Neural cell (in vitro differentiated cells): ENCODE results near the gene PPP1R12B. TPM values are rescaled to one million over a fixed set of nuclear protein-coding genes. Genes with fewer than 3 reads are reported as not detected.

Experiments
- H2AFZ ChIP-seq: fragments of 200-600, 300-800 bp; sonication (generic), shearing (Covaris generic); 2 replicates; pipeline ENCODE4 v1.6.0; 2014; ENCODE audit warnings: low read depth, mild to moderate bottlenecking, antibody characterized with exemption, low read length, moderate library complexity
- H3F3A ChIP-seq: fragments of 200-600 bp; shearing (Covaris generic); 2 replicates; pipeline ENCODE4 v1.6.1; 2016; ENCODE audit warnings: mild to moderate bottlenecking, moderate library complexity, mixed read lengths, antibody characterized with exemption, low read length; ENCODE audit not compliant: insufficient read depth, poor library complexity, severe bottlenecking
- H3K27ac ChIP-seq: fragments of 200-600, 300-800 bp; sonication (generic), shearing (Covaris generic); 2 replicates; pipeline ENCODE4 v1.5.1; 2014; ENCODE audit warnings: mild to moderate bottlenecking, low read length, moderate library complexity
- H3K27me3 ChIP-seq: fragments of 300-800, 200-600 bp; sonication (generic), shearing (Covaris generic); 2 replicates; pipeline ENCODE4 v1.6.0; 2014; ENCODE audit warnings: mild to moderate bottlenecking, low read depth, low read length, moderate library complexity; ENCODE audit not compliant: insufficient read depth
- H3K36me3 ChIP-seq: fragments of 300-800, 200-600 bp; sonication (generic), shearing (Covaris generic); 2 replicates; pipeline ENCODE4 v1.5.1; 2014; ENCODE audit warnings: mild to moderate bottlenecking, antibody characterized with exemption, low read length, moderate library complexity; ENCODE audit not compliant: insufficient read depth
- H3K4me2 ChIP-seq: fragments of 300-800, 200-600 bp; sonication (generic), shearing (Covaris generic); 2 replicates; pipeline ENCODE4 v1.6.0; 2014; ENCODE audit warnings: mild to moderate bottlenecking, low read length
- H3K4me3 ChIP-seq: fragments of 300-800, 200-600 bp; sonication (generic), shearing (Covaris generic); 2 replicates; pipeline ENCODE4 v1.5.1; 2014; ENCODE audit warnings: mild to moderate bottlenecking, low read length, moderate library complexity
- H3K79me2 ChIP-seq: fragments of 200-600 bp; shearing (Covaris generic); replicated peaks from 2 replicates; pipeline ENCODE4 v1.6.0; 2014; ENCODE audit warnings: mild to moderate bottlenecking, low read length, moderate library complexity; ENCODE audit not compliant: insufficient read depth
- H3K9ac ChIP-seq: fragments of 300-800, 200-600 bp; sonication (generic), shearing (Covaris generic); 2 replicates; pipeline ENCODE4 v1.6.1; 2016; ENCODE audit warnings: mild to moderate bottlenecking, low read length, mixed read lengths
- H3K9me2 ChIP-seq: fragments of 200-600 bp; shearing (Covaris generic); 2 replicates; pipeline ENCODE4 v1.6.1; 2016; ENCODE audit warnings: mild to moderate bottlenecking, low read length, mixed read lengths; ENCODE audit not compliant: insufficient read depth
- H3K9me3 ChIP-seq: fragments of 200-600, 300-800 bp; sonication (generic), shearing (Covaris generic); 2 replicates; pipeline ENCODE4 v1.6.1; 2016; ENCODE audit warnings: mild to moderate bottlenecking, mixed run types, low read length, moderate library complexity, mixed read lengths
- H4K20me1 ChIP-seq: fragments of 200-600 bp; shearing (Covaris generic); 2 replicates; pipeline ENCODE4 v1.6.1; 2016; ENCODE audit warnings: mild to moderate bottlenecking, mixed run types; ENCODE audit not compliant: insufficient read depth
- EP300 ChIP-seq: fragments of 450-650 bp; conservative IDR thresholded peaks from 2 replicates; pipeline ENCODE4 v1.6.1; 2014; ENCODE audit warnings: antibody characterized with exemption, mild to moderate bottlenecking, moderate library complexity; ENCODE audit not compliant: poor library complexity, severe bottlenecking
- EZH2 ChIP-seq: fragments of 200-600, 300-800 bp; shearing (Covaris generic), sonication (generic); IDR thresholded peaks from 2 replicates; pipeline ENCODE4 v1.6.1; 2014; ENCODE audit warnings: antibody characterized with exemption, low read length, borderline replicate concordance, mild to moderate bottlenecking; ENCODE audit not compliant: insufficient read depth, poor library complexity, severe bottlenecking
- MXI1 ChIP-seq: fragments of 450-650 bp; conservative IDR thresholded peaks from 2 replicates; pipeline ENCODE4 v1.6.1; 2014; ENCODE audit warnings: antibody characterized with exemption, mild to moderate bottlenecking; ENCODE audit not compliant: poor library complexity, severe bottlenecking
- RAD21 ChIP-seq: fragments of 450-650 bp; conservative IDR thresholded peaks from 2 replicates; pipeline ENCODE4 v1.6.1; 2014; ENCODE audit warnings: antibody characterized with exemption, mild to moderate bottlenecking, moderate library complexity
- SMC3 ChIP-seq: fragments of 450-650 bp; conservative IDR thresholded peaks from 2 replicates; pipeline ENCODE4 v1.6.1; 2014; ENCODE audit warnings: antibody characterized with exemption, mild to moderate bottlenecking, moderate library complexity; ENCODE audit not compliant: poor library complexity
- TAF1 ChIP-seq: IDR thresholded peaks from 2 replicates; pipeline ENCODE4 v1.6.1; 2012; ENCODE audit warnings: low read depth
- polyA plus RNA-seq: library from polyadenylated mRNA; depleted of rRNA; stranded (reverse); fragments of >200 nt; gene quantifications from 2 replicates; pipeline ENCODE4 v1.2.3, GENCODE V29; 2014
- TF ChIP-seq, protein P1 (sequence below): fragments of 450-650 bp; IDR thresholded peaks from 2 replicates; pipeline ENCODE4 v1.5.1; 2014; ENCODE audit warnings: antibody characterized with exemption, mild to moderate bottlenecking, moderate library complexity; ENCODE audit not compliant: poor library complexity, severe bottlenecking
- TF ChIP-seq, protein P2 (sequence below): IDR thresholded peaks from 2 replicates; pipeline ENCODE4 v1.6.1; 2012; ENCODE audit warnings: borderline replicate concordance

PPP1R12B gene
- polyA plus RNA-seq, 1 donor from 2014 or later, result 9.8 TPM

DNA sequence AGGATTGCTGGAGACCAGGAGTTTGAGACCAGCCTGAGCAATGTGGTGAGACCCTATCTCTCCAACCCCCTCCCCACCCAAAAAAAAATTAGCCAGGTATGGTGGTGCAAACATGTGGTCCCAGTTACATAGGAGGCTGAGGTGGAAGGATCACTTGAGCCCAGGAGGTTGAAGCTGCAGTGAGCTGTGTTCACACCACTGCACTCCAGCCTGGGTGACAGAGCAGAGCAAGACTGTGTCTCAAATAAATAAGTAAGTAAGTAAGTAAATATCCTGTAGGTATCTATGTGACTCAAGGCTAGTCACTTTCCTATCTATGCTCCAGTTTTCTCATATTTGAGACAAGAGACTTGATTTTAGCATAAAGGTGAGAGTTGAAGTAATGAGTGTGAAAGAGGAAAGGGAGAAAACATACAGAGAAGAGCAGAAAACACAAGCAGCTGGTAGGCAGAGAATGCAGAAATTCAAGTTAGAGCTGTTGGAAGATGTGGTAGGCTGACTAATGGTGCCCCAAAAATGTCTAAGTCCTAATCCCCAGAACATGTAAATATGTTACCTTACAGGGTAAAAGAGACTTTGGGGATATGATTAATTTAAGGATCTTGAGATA lies 7.5 kb downstream of the PPP1R12B start:
- H3K9me3 ChIP-seq, result no peaks in the 10 kb centered on the region
- no peaks in the 10 kb centered on the region for H4K20me1 ChIP-seq
- peaks cover 5% of the 10 kb centered on the region for H3K79me2 ChIP-seq
- no peaks in the 10 kb centered on the region for H3F3A ChIP-seq
- no peak overlapping the region for H3K4me3 ChIP-seq
- TF ChIP-seq RAD21, result no peak
- TF ChIP-seq, protein P1, sequence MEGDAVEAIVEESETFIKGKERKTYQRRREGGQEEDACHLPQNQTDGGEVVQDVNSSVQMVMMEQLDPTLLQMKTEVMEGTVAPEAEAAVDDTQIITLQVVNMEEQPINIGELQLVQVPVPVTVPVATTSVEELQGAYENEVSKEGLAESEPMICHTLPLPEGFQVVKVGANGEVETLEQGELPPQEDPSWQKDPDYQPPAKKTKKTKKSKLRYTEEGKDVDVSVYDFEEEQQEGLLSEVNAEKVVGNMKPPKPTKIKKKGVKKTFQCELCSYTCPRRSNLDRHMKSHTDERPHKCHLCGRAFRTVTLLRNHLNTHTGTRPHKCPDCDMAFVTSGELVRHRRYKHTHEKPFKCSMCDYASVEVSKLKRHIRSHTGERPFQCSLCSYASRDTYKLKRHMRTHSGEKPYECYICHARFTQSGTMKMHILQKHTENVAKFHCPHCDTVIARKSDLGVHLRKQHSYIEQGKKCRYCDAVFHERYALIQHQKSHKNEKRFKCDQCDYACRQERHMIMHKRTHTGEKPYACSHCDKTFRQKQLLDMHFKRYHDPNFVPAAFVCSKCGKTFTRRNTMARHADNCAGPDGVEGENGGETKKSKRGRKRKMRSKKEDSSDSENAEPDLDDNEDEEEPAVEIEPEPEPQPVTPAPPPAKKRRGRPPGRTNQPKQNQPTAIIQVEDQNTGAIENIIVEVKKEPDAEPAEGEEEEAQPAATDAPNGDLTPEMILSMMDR, result no peak
- H3K9ac ChIP-seq, result no peak overlapping the region
- H2AFZ ChIP-seq, result no peak overlapping the region
- H3K9me2 ChIP-seq, result no peaks in the 10 kb centered on the region
- H3K36me3 ChIP-seq, result no peaks in the 10 kb centered on the region
- no peak overlapping the region for H3K4me2 ChIP-seq
- H3K27me3 ChIP-seq, result no peaks in the 10 kb centered on the region
- H3K27ac ChIP-seq, result no peak overlapping the region

DNA sequence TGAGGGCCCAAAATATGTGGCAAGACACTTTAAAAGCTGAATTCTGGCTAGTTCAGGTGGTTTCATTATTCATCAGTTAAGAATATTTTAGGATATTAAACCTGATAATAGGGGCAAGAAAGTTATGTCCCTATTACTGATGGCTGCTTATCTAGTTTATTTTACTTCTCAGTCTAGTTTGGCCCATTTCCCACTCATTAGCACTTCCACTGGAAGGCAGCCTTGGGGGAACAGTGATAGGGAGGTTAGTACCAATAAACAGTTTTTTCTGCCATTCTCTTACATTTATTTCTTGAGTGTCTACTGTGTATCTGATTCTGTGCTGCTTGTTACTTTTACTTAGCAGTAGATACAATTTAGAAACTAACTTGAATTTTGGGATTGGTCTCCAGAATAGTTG lies 9.0 kb downstream of the PPP1R12B start:
- Histone ChIP-seq H3K79me2 (no peaks in the 10 kb centered on the region), H3K9ac (no peak overlapping the region), H3K27me3 (no peaks in the 10 kb centered on the region), H3K4me2 (no peak overlapping the region), H3K36me3 (no peaks in the 10 kb centered on the region), H2AFZ (no peak overlapping the region), H3K9me3 (no peaks in the 10 kb centered on the region), H4K20me1 (no peaks in the 10 kb centered on the region), H3F3A (no peaks in the 10 kb centered on the region), H3K4me3 (no peak overlapping the region), H3K9me2 (no peaks in the 10 kb centered on the region), H3K27ac (no peak overlapping the region)
- TF ChIP-seq SMC3, result no peak
- no peak for TF ChIP-seq EZH2
- no peak for TF ChIP-seq RAD21

DNA sequence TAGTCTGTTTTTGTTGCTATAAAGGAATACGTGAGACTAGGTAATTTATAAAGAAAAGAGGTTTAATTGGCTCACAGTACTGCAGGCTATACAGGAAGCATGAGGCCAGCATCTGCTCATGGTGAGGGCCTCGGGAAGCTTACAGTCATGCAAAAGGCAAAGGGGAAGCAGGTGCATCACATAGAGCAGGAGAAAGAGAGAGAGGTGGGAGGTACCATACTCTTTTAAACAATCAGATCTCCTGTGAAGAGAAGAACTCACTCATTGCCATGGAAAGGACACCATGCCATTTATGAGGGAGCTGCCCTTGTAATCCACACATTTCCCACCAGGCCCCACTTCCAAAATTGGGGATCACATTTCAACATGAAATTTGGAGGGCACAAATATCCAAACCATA lies 12.7 kb downstream of the PPP1R12B start:
- Histone ChIP-seq H3K27me3 (no peaks in the 10 kb centered on the region), H3K9me2 (no peaks in the 10 kb centered on the region), H3K4me3 (no peak overlapping the region), H3F3A (no peaks in the 10 kb centered on the region), H3K9me3 (no peaks in the 10 kb centered on the region), H3K79me2 (no peaks in the 10 kb centered on the region), H4K20me1 (no peaks in the 10 kb centered on the region), H3K27ac (no peak overlapping the region), H3K9ac (no peak overlapping the region), H3K36me3 (no peaks in the 10 kb centered on the region), H3K4me2 (no peak overlapping the region), H2AFZ (no peak overlapping the region)
- TF ChIP-seq TAF1 (no peak), EZH2 (no peak), EP300 (no peak), SMC3 (no peak), MXI1 (no peak)
- TF ChIP-seq, protein P2, sequence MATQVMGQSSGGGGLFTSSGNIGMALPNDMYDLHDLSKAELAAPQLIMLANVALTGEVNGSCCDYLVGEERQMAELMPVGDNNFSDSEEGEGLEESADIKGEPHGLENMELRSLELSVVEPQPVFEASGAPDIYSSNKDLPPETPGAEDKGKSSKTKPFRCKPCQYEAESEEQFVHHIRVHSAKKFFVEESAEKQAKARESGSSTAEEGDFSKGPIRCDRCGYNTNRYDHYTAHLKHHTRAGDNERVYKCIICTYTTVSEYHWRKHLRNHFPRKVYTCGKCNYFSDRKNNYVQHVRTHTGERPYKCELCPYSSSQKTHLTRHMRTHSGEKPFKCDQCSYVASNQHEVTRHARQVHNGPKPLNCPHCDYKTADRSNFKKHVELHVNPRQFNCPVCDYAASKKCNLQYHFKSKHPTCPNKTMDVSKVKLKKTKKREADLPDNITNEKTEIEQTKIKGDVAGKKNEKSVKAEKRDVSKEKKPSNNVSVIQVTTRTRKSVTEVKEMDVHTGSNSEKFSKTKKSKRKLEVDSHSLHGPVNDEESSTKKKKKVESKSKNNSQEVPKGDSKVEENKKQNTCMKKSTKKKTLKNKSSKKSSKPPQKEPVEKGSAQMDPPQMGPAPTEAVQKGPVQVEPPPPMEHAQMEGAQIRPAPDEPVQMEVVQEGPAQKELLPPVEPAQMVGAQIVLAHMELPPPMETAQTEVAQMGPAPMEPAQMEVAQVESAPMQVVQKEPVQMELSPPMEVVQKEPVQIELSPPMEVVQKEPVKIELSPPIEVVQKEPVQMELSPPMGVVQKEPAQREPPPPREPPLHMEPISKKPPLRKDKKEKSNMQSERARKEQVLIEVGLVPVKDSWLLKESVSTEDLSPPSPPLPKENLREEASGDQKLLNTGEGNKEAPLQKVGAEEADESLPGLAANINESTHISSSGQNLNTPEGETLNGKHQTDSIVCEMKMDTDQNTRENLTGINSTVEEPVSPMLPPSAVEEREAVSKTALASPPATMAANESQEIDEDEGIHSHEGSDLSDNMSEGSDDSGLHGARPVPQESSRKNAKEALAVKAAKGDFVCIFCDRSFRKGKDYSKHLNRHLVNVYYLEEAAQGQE, result no peak
